IgD-negative memory B cell (primary cell): ENCODE measurements around the gene FGF12. TPM values are rescaled to one million over a fixed set of nuclear protein-coding genes. Genes with fewer than 3 reads are reported as not detected.
A peak's percentile ranks its signal among the peaks of the same experiment; 100 is the strongest.

Experiments
- H3K27ac Mint-ChIP-seq, 3 donors: one replicate each; pipeline ENCODE4 v1.8.0; 2020 to 2022; ENCODE audit warnings: mild to moderate bottlenecking in 3 of 3, mixed read lengths in 3 of 3, moderate library complexity in 1 of 3
- H3K27me3 Mint-ChIP-seq: one replicate; pipeline ENCODE4 v1.8.0; 2021; ENCODE audit warnings: mixed read lengths
- H3K36me3 Mint-ChIP-seq: one replicate; pipeline ENCODE4 v1.8.0; 2020; ENCODE audit warnings: mild to moderate bottlenecking, mixed read lengths
- H3K4me1 Mint-ChIP-seq, 3 donors: one replicate each; pipeline ENCODE4 v1.8.0; 2020 to 2022; ENCODE audit warnings: mixed read lengths in 3 of 3, mild to moderate bottlenecking in 1 of 3
- H3K4me3 Mint-ChIP-seq, 4 donors: one replicate each; pipeline ENCODE4 v1.8.0; 2020 to 2022; ENCODE audit warnings: mild to moderate bottlenecking in 4 of 4, mixed read lengths in 4 of 4, moderate library complexity in 3 of 4
- H3K9me3 Mint-ChIP-seq, 3 donors: one replicate each; pipeline ENCODE4 v1.8.0; 2020 to 2021; ENCODE audit warnings: mixed read lengths in 3 of 3, mild to moderate bottlenecking in 1 of 3
- polyA plus RNA-seq: library from polyadenylated mRNA; unstranded; fragments of 300-500 nt; fragmentation: Illumina TruSeq; gene quantifications from one replicate; pipeline ENCODE4 v1.2.3, GENCODE V29; 2021

FGF12 gene
- polyA plus RNA-seq, 1 donor from 2014 or later = 0.38 TPM

DNA sequence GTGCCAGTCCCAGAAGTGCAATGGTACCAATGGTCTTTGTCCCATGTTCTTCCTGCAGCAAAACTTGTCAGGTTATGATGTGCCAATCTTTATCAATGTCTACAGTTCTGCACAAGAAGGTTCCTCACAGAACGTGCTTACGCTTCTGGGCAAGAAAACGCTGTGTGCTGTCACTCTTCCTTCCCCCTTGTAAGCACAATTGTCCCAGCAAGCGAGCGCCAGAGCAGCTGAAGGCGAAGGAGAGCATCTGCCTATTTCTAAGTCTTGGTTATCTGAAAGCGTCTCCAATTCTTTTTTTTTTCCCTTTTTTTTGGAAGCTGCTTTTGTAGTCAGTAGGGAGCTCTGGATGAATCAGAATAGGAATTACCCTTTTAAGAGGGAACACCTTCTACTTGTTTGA, 514.4 kb downstream of the FGF12 start:
- no peaks in the 10 kb centered on the region for H3K36me3 Mint-ChIP-seq
- H3K4me1 Mint-ChIP-seq = peaks cover 0 to 7% (median 4%) of the 10 kb centered on the region in 3 donors
- peaks cover 3% of the 10 kb centered on the region for H3K27me3 Mint-ChIP-seq
- H3K4me3 Mint-ChIP-seq = no peak overlapping the region
- peaks cover 0 to 2% (median 0%) of the 10 kb centered on the region in 3 donors for H3K9me3 Mint-ChIP-seq
- H3K27ac Mint-ChIP-seq = peak overlapping the region in 1 of 3 donors; percentile 36

- Mint-ChIP-seq H3K27me3 (peaks cover 3% of the 10 kb centered on the region), H3K27ac (no peak overlapping the region), H3K4me3 (no peak overlapping the region), H3K36me3 (no peaks in the 10 kb centered on the region), H3K9me3 (peaks cover 0 to 2% (median 0%) of the 10 kb centered on the region in 3 donors), H3K4me1 (peaks cover 0 to 7% (median 4%) of the 10 kb centered on the region in 3 donors)
Measured at GRCh38 chr3:192212335-192212734, 515.0 kb downstream of the FGF12 start.

DNA sequence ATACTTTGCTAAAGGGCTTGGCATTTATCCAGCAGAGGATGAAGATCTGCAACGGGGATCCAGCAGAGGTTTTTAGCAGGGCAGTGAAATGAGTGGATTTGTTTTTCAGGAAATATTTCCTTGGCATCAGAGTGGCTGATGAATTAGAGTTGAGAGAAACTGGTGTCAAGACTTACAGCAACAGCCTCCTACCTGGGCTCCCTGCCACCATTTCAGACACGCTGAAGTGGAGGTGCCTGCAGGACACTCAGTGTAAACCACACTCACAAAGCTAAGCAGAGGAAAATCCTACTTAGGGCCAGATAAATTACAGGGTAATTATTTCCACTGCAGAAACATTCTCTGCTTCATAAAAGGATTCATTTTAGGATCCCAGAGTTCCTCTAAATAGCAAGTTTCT, 519.7 kb downstream of the FGF12 start:
- Mint-ChIP-seq H3K36me3 (no peaks in the 10 kb centered on the region), H3K27ac (no peak overlapping the region), H3K4me1 (peaks cover 0 to 1% (median 0%) of the 10 kb centered on the region in 3 donors), H3K9me3 (no peaks in the 10 kb centered on the region), H3K27me3 (peaks cover 1% of the 10 kb centered on the region), H3K4me3 (no peak overlapping the region)

DNA sequence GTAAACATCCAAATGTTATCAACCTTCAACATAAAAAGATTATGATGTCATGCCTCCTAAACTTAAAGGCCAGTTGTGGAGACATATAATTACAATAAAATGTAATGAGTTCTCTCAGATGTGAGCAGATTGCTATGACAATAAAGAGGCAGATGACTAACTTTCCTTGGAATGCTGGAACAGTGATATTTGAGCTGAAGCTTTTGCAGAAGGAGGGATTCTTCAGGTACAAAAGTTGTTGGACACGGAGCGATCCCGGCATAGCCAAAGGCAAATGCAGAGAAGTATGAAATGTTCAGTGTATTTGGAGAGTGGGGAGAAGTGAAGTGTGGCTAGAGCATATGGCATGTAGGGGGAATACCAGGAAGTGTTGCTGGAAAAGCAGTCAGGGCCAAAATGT, 520.1 kb downstream of the FGF12 start:
- no peaks in the 10 kb centered on the region for H3K9me3 Mint-ChIP-seq
- H3K4me3 Mint-ChIP-seq = no peak overlapping the region
- H3K27me3 Mint-ChIP-seq = peaks cover 1% of the 10 kb centered on the region
- H3K27ac Mint-ChIP-seq = no peak overlapping the region
- peaks cover 0 to 1% (median 0%) of the 10 kb centered on the region in 3 donors for H3K4me1 Mint-ChIP-seq
- H3K36me3 Mint-ChIP-seq = no peaks in the 10 kb centered on the region

GRCh38 chr3:192194085-192194484, 533.3 kb downstream of the FGF12 start:
- H3K27me3 Mint-ChIP-seq = peaks cover 4% of the 10 kb centered on the region
- H3K4me3 Mint-ChIP-seq = no peak overlapping the region
- no peaks in the 10 kb centered on the region for H3K4me1 Mint-ChIP-seq
- peaks cover 2% of the 10 kb centered on the region for H3K36me3 Mint-ChIP-seq
- H3K9me3 Mint-ChIP-seq = peaks cover 0 to 1% (median 0%) of the 10 kb centered on the region in 3 donors
- no peak overlapping the region for H3K27ac Mint-ChIP-seq

GRCh38 chr3:192188218-192188835, 539.0 kb downstream of the FGF12 start:
- peaks cover 4 to 9% (median 8%) of the 10 kb centered on the region in 3 donors for H3K4me1 Mint-ChIP-seq
- peaks cover 0 to 1% (median 0%) of the 10 kb centered on the region in 3 donors for H3K9me3 Mint-ChIP-seq
- H3K27me3 Mint-ChIP-seq = peaks cover 13% of the 10 kb centered on the region
- H3K36me3 Mint-ChIP-seq = peaks cover 2% of the 10 kb centered on the region
- no peak overlapping the region for H3K27ac Mint-ChIP-seq
- no peak overlapping the region for H3K4me3 Mint-ChIP-seq

DNA sequence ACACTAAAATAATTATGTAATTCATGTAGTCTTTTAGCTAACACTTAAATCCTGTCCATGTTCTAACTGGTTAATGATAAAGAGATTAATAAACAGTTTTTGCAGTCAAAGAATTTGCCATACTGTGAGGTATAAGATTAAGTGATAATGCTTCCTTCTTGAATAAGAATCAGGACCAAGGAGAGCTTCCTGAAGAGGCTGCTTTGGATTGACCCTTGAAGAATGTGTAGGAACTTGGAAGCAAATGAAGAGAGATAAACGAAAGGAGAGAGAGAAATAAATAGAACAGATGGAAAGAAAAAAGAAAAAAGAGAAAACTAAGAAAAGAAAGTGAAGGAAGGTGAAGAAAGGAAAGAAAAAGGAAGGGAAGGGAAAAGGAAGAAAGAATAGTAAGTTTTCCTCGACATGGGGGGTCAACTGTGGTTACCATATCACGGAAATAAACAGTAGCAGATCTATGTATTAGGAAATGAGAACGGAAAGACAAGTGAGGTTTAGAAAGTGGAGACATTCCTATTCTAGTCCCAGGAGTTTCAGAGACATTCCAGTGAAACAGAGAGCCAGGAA, 539.8 kb downstream of the FGF12 start:
- H3K4me1 Mint-ChIP-seq = peaks cover 8 to 15% (median 15%) of the 10 kb centered on the region in 3 donors
- H3K9me3 Mint-ChIP-seq = peaks cover 0 to 1% (median 0%) of the 10 kb centered on the region in 3 donors
- H3K36me3 Mint-ChIP-seq = no peaks in the 10 kb centered on the region
- H3K4me3 Mint-ChIP-seq = peak overlapping the region in 3 of 4 donors; percentile 8 to 67 (median 19)
- no peak overlapping the region for H3K27ac Mint-ChIP-seq
- peaks cover 13% of the 10 kb centered on the region for H3K27me3 Mint-ChIP-seq

DNA sequence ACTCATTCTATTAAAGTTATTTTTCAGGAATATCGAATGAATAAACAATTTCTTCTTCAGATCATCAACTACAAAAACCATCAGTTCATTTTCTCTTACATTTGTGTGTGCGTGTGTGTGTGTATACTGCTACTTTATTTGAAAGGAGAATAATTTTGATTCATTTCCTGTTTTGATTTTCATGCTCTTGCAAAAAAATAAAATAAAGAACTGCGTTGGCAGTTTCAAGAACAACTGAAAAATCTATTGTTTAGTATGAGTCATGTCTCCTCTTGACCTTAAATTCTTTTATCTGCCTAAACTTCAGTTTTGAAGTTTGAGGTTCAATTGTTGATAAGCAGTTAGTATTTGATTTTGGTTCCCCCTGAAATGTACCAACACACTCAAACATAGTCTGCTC, 540.8 kb downstream of the FGF12 start:
- peaks cover 0 to 1% (median 0%) of the 10 kb centered on the region in 3 donors for H3K9me3 Mint-ChIP-seq

DNA sequence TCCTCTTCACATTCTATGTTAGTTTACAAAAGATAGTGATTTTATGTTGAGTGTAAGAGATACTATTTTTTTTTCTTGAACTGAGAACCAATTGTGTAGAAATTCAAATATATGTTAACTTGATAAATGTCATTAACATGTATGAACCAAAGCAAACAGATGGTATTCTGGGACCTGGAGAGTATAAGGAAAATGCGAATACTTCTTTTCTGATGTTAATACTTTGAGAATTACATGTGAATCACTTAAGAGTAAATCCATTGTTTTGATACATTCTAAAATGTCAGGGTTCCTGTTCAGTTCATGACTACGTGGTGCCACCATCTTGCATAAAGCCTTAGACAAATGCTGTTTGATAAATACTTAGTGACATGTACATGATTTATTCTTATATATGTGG, 541.3 kb downstream of the FGF12 start:
- H3K36me3 Mint-ChIP-seq = no peaks in the 10 kb centered on the region
- H3K4me3 Mint-ChIP-seq = no peak overlapping the region
- peaks cover 13% of the 10 kb centered on the region for H3K27me3 Mint-ChIP-seq
- no peak overlapping the region for H3K27ac Mint-ChIP-seq
- H3K4me1 Mint-ChIP-seq = peaks cover 10 to 16% (median 15%) of the 10 kb centered on the region in 3 donors
- H3K9me3 Mint-ChIP-seq = peaks cover 0 to 1% (median 0%) of the 10 kb centered on the region in 3 donors

More for the DNA sequence above, 540.8 kb downstream of the FGF12 start:
- no peak overlapping the region for H3K4me3 Mint-ChIP-seq
- H3K36me3 Mint-ChIP-seq = no peaks in the 10 kb centered on the region
- peaks cover 13% of the 10 kb centered on the region for H3K27me3 Mint-ChIP-seq
- H3K27ac Mint-ChIP-seq = no peak overlapping the region
- peaks cover 10 to 16% (median 15%) of the 10 kb centered on the region in 3 donors for H3K4me1 Mint-ChIP-seq

DNA sequence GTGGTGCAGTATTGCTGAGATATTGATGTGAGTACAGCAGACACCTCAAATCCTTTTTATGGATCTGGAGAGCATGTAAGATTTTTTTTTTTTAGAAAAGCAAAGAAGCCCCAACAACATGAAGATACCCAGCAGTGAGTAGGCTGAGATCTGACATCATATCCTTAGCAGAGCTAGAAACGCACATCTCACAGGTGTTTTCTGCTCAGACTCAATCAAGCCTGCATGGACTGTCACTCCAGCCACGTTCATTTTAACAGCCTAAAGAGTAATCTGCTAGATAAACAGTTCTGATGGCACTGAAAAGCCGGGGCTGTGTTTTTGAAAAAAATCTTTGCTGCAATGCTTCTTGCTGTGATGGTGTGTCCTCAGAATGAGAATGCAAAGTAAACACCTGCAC, 544.2 kb downstream of the FGF12 start:
- H3K27me3 Mint-ChIP-seq = peaks cover 9% of the 10 kb centered on the region
- no peaks in the 10 kb centered on the region for H3K9me3 Mint-ChIP-seq
- H3K27ac Mint-ChIP-seq = no peak overlapping the region
- H3K36me3 Mint-ChIP-seq = peaks cover 2% of the 10 kb centered on the region
- peaks cover 8 to 15% (median 12%) of the 10 kb centered on the region in 3 donors for H3K4me1 Mint-ChIP-seq
- H3K4me3 Mint-ChIP-seq = peak overlapping the region in 1 of 4 donors; percentile 90

DNA sequence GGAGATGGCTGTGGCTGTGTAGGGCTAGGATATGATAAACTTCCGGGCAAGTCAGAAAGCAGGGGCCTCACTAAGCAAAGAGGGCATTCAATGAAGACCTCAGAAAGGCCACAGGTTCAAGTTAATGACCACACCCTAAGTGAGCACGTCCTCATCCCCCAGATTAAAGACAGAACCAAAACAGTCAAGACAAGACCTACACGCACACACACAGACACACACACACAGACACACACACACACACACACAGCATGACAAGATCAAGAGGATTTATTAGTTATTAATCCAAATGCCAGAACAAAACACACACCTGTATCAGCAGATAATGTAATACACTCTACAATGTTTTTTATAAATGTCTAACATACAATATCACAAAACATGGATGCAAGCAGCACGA, 546.2 kb downstream of the FGF12 start:
- H3K27me3 Mint-ChIP-seq = peaks cover 3% of the 10 kb centered on the region
- H3K27ac Mint-ChIP-seq = no peak overlapping the region
- no peak overlapping the region for H3K4me3 Mint-ChIP-seq
- H3K9me3 Mint-ChIP-seq = peaks cover 0 to under 1% (median 0%) of the 10 kb centered on the region in 3 donors
- peaks cover 2% of the 10 kb centered on the region for H3K36me3 Mint-ChIP-seq
- H3K4me1 Mint-ChIP-seq = peaks cover 6 to 12% (median 9%) of the 10 kb centered on the region in 3 donors

GRCh38 chr3:192177383-192177782, 550.0 kb downstream of the FGF12 start:
- Mint-ChIP-seq H3K4me3 (no peak overlapping the region), H3K27ac (no peak overlapping the region), H3K9me3 (peaks cover 2 to 7% (median 2%) of the 10 kb centered on the region in 3 donors), H3K4me1 (no peaks in the 10 kb centered on the region), H3K36me3 (peaks cover 2% of the 10 kb centered on the region), H3K27me3 (peaks cover 3% of the 10 kb centered on the region)

DNA sequence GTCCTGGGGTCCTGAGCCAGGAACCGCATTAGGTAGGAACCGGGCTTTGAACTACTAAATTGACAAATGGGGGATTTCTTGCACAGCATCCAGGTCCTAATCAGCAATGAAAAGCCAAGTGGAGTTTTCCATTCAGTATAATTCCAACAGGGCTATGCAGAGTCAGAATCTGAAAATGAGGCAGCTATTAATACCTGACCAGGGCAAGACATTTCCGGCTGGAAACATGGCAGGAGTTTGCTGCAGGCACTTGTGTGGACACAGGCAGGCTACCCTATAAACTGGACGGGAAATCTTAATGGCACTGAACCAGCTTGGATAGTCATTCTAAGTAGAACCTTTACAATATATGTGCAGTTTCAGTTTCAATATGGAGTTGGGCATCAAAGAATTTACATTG, 553.1 kb downstream of the FGF12 start:
- peaks cover 0 to 1% (median 0%) of the 10 kb centered on the region in 3 donors for H3K4me1 Mint-ChIP-seq
- no peak overlapping the region for H3K27ac Mint-ChIP-seq
- H3K4me3 Mint-ChIP-seq = no peak overlapping the region
- H3K27me3 Mint-ChIP-seq = peaks cover 1% of the 10 kb centered on the region
- no peaks in the 10 kb centered on the region for H3K36me3 Mint-ChIP-seq
- peaks cover 2 to 7% (median 2%) of the 10 kb centered on the region in 3 donors for H3K9me3 Mint-ChIP-seq

DNA sequence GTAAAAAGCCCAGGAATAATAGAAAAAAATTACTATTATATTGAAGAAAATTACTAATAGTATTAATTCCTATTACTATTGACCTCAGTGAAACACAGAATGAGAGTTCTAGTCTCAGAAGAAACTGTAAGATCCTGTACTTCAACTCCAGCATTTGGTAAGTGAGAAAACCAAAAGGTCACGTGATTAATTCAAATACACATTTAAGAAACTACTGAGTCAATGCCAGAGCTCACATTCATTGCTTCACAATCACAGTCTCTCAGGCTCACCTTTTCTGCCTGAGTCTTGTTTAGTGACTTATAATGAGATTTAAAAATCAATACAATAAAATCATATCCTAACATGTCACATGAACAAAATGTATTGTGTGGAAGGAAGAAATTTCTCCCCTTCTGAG, 556.1 kb downstream of the FGF12 start:
- Mint-ChIP-seq H3K27me3 (peaks cover under 1% of the 10 kb centered on the region), H3K27ac (no peak overlapping the region), H3K4me1 (peaks cover 0 to 1% (median 0%) of the 10 kb centered on the region in 3 donors), H3K4me3 (no peak overlapping the region), H3K9me3 (peaks cover 2 to 7% (median 2%) of the 10 kb centered on the region in 3 donors), H3K36me3 (no peaks in the 10 kb centered on the region)

DNA sequence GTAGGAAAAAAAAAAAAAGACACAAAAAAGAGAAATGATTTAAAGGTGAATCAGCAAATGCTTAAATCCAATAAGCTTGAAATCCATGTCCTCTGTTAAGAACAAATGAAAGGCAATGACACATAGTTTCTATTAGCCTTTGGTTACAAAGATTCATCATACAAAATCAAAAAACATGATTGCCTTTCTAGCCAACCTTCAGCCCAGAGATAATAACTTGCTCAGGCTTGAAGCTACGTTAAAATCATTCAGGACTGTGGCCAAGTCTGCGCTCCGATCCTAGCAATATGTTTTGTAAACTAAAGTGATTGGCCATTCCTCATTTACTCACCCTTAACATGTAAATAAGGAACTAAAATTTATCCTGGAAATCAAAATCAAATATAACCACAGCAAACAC, 556.7 kb downstream of the FGF12 start:
- Mint-ChIP-seq H3K9me3 (peaks cover 2% of the 10 kb centered on the region in 3 donors), H3K27ac (no peak overlapping the region), H3K36me3 (no peaks in the 10 kb centered on the region), H3K4me1 (peaks cover 0 to 1% (median 0%) of the 10 kb centered on the region in 3 donors), H3K4me3 (no peak overlapping the region), H3K27me3 (peaks cover 4% of the 10 kb centered on the region)

DNA sequence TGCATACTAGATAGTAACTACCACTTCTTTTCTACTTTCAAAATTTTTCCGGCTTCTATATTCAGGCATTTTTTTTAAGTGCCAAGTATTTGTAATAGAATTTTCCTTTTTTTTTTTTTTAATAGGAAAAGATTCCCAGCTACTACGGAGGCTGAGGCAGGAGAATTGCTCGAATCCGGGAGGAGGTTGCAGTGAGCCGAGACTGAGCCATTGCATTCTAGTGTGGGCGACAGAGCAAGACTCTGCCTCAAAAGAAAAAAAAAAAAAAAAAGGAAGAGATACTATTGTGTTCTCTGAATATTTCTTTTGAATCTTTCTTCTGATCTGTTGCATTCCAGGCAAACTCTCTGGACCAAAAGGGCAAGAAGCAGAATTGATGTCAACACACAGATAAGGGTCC, 557.3 kb downstream of the FGF12 start:
- Mint-ChIP-seq H3K36me3 (no peaks in the 10 kb centered on the region), H3K27ac (no peak overlapping the region), H3K4me1 (peaks cover 0 to 1% (median 0%) of the 10 kb centered on the region in 3 donors), H3K27me3 (peaks cover 4% of the 10 kb centered on the region), H3K4me3 (no peak overlapping the region), H3K9me3 (no peaks in the 10 kb centered on the region)
